Body of pancreas (tissue), 4 donors: ENCODE data around the gene ATXN10.

ENCODE experiments used
- CTCF ChIP-seq, 7 experiments: fragments of 450-650 bp in 4 of 7; fragments of 200-600 bp in 3 of 7; sonication (generic) in 3 of 7; IDR thresholded peaks; one replicate each; pipeline ENCODE4 v1.5.1; 2016 to 2019; ENCODE audit warnings: antibody characterized with exemption in 7 of 7
- POLR2A ChIP-seq, 3 donors: fragments of 450-650 bp; IDR thresholded peaks; one replicate each; pipeline ENCODE4 v1.6.1; 2016; ENCODE audit warnings: antibody characterized with exemption in 3 of 3, mild to moderate bottlenecking in 2 of 3

- TF ChIP-seq CTCF (IDR thresholded peaks at IDR 0.05) (no peak), POLR2A (IDR thresholded peaks at IDR 0.05) (no peak)
Measured at GRCh38 chr22:45891996-45892621, 220.5 kb downstream of the ATXN10 start.
